Thyroid gland (tissue), 4 donors: ENCODE measurements around the gene GMPS.

Source experiments
- POLR2A ChIP-seq, 2 donors: fragments of 450-650 bp; IDR thresholded peaks; one replicate each; pipeline ENCODE4 v1.6.1; 2017; ENCODE audit warnings: antibody characterized with exemption in 2 of 2, mild to moderate bottlenecking in 2 of 2, moderate library complexity in 1 of 2
- TF ChIP-seq, protein P1 (sequence below), 6 experiments: fragments of 200-600 bp in 3 of 6; fragments of 450-650 bp in 3 of 6; sonication (generic) in 3 of 6; IDR thresholded peaks; one replicate each; pipeline ENCODE4 v1.5.1; 2016 to 2019; ENCODE audit warnings: antibody characterized with exemption in 6 of 6, mild to moderate bottlenecking in 2 of 6, inconsistent platforms in 1 of 6, moderate library complexity in 1 of 6

DNA sequence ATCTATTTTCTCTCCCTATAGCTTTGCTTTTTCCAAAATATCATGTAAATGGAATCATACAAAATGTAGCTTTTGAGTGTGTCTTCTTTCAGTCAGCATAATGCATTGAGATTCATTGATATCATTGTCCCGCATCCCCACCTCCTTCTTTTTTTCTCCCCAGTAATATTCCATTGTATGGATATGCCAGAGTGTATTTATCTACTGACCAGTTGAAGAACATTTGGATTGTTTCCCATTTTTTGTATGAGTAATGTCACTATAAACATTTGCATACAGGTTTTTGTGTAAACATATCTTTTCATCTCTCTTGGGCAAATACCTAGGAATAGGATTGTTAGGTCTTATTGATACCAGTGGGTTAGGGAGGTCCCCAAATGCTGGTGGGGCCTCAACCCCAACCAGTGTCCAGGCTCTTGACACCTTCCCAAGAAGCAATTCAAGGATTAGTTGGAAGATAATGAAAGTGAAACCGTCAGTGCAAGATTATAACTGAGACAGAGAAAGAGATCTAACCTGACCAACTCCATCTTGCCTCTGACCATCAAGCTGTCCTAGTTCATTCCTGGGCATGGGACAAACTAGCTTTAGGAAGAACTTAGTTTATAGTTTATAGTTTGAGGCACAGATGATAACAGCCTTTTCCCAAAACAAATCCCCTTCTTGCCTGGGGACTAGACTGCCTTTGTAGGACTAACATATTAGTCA, 8.8 kb upstream of the GMPS start:
- TF ChIP-seq, protein P1, sequence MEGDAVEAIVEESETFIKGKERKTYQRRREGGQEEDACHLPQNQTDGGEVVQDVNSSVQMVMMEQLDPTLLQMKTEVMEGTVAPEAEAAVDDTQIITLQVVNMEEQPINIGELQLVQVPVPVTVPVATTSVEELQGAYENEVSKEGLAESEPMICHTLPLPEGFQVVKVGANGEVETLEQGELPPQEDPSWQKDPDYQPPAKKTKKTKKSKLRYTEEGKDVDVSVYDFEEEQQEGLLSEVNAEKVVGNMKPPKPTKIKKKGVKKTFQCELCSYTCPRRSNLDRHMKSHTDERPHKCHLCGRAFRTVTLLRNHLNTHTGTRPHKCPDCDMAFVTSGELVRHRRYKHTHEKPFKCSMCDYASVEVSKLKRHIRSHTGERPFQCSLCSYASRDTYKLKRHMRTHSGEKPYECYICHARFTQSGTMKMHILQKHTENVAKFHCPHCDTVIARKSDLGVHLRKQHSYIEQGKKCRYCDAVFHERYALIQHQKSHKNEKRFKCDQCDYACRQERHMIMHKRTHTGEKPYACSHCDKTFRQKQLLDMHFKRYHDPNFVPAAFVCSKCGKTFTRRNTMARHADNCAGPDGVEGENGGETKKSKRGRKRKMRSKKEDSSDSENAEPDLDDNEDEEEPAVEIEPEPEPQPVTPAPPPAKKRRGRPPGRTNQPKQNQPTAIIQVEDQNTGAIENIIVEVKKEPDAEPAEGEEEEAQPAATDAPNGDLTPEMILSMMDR (IDR thresholded peaks at IDR 0.05) = no peak
- no peak for TF ChIP-seq POLR2A (IDR thresholded peaks at IDR 0.05)
